Measurements from ENCODE around the gene SEMA3F. TPM values are rescaled to one million over a fixed set of nuclear protein-coding genes. Genes with fewer than 3 reads are reported as not detected.

Gene SEMA3F
- total RNA-seq, 2 experiments from 2014 or later, result 0.34 to 0.43 TPM

DNA sequence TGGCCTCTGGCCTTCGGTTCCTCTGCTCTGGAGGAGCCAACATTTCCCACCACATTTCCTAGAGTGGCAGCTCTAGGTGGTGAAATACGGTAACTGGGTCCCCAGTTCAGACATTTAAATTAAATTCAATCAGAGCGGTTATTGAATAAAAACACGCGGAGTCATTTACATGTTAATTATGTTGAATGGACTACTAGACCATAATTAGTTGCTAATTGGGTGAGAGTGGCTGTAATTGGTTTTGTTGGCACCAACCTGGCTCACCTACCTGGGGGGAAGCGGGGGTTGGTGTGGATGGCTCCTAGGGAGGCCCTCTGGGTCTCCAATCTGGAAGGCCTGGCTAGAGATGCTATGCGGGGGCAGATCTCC, 12.7 kb downstream of the SEMA3F start:
- DNase-seq (no peak), ATAC-seq (no peak)
- no peak for TF ChIP-seq CTCF (IDR thresholded peaks at IDR 0.05)
- no peaks in the 10 kb centered on the region for H3K4me1 Mint-ChIP-seq (ENCODE audit: low read depth)
- H3K27ac Mint-ChIP-seq, result no peak overlapping the region
- CTCF ChIA-PET, result no interaction called here
- intact Hi-C loops (cut with micrococcal nuclease), result no loop called here
- H3K36me3 Mint-ChIP-seq (ENCODE audit: low read depth), result no peaks in the 10 kb centered on the region
- H3K4me3 Mint-ChIP-seq, result no peak overlapping the region
- POLR2A ChIA-PET, result no interaction called here
- H3K27me3 Mint-ChIP-seq, result no peaks in the 10 kb centered on the region
- no peaks in the 10 kb centered on the region for H3K9me3 Mint-ChIP-seq

DNA sequence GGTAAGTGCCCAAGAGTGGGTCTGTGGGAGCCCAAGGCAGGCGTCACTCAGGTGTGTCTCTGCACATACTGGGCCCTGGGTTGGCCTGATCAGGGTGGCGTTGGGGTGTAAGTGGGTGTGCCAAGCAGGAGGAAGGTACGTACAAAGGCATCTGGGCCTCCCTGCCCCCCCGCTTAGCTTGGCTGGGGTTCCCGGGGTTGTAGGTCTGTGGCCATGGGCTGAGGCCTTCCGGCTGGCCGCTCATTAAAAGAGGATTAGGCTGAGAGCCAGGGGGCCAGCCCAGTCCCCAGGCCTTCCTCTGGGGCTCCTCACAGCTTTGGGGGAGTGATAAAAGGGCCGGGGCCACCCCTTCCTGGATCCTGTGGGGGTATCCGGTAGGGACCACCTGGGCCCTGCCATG, 13.3 kb downstream of the SEMA3F start:
- Mint-ChIP-seq H3K27me3 (no peaks in the 10 kb centered on the region), H3K36me3 (ENCODE audit: low read depth) (no peaks in the 10 kb centered on the region), H3K4me1 (ENCODE audit: low read depth) (no peaks in the 10 kb centered on the region), H3K4me3 (no peak overlapping the region), H3K9me3 (no peaks in the 10 kb centered on the region), H3K27ac (no peak overlapping the region)
- ChIA-PET CTCF (no interaction called here), POLR2A (no interaction called here)
- intact Hi-C loops (cut with micrococcal nuclease), result no loop called here
- ATAC-seq (no peak), DNase-seq (no peak)
- TF ChIP-seq CTCF (IDR thresholded peaks at IDR 0.05), result no peak

- DNase-seq, result no peak
- CTCF ChIA-PET, result interaction anchor here (0.8 kb wide), 1 partner anchor 26 kb away, joined by 3 read pairs; no protein-coding TSS in a partner anchor
Observed at GRCh38 chr3:50168791-50169190, 13.7 kb downstream of the SEMA3F start.

DNA sequence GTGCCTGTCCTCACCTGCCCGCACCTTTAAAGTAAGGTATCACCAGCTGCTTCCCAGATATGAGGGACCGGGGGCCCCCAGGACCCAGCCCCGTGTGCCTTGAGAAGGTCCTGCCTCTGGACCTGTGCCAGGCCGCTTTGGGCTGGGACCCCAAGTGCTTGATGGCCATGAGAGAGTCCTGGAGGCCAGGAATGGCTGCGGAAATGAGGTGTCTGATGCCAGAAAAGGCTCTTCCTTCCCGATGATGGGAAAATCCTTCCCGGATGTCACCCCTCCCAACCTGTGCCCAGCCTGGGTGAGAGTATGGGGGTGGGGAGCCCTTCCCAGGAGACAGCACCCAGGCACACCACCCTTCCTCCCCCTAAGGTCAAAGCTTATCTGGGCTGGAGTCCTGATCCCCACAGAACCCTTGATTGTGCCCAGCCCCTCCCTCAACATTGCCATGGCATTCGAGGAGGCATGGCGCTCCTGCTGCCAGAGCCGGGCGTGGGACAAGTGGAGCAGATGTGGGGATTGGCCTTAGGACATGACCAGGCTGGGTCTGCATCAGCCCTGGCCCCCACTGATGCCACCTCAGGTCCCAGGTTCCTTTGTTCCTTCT, 14.2 kb downstream of the SEMA3F start:
- no peak overlapping the region for H3K27ac Mint-ChIP-seq
- H3K27me3 Mint-ChIP-seq, result no peaks in the 10 kb centered on the region
- no peak for ATAC-seq
- no peaks in the 10 kb centered on the region for H3K9me3 Mint-ChIP-seq
- intact Hi-C loops (cut with micrococcal nuclease), result no loop called here
- no peak for DNase-seq
- peaks cover 1% of the 10 kb centered on the region for H3K4me1 Mint-ChIP-seq (ENCODE audit: low read depth)
- no peak for TF ChIP-seq CTCF (IDR thresholded peaks at IDR 0.05)
- POLR2A ChIA-PET, result interaction anchor here (1.3 kb wide), 1 partner anchor 26 kb away, joined by 3 read pairs; no protein-coding TSS in a partner anchor
- no peaks in the 10 kb centered on the region for H3K36me3 Mint-ChIP-seq (ENCODE audit: low read depth)
- H3K4me3 Mint-ChIP-seq, result no peak overlapping the region
- CTCF ChIA-PET, result interaction anchor here (0.8 kb wide), 1 partner anchor 25 kb away, joined by 3 read pairs; no protein-coding TSS in a partner anchor

More at GRCh38 chr3:50168791-50169190, 13.7 kb downstream of the SEMA3F start:
- no peak for TF ChIP-seq CTCF (IDR thresholded peaks at IDR 0.05)
- H3K4me1 Mint-ChIP-seq (ENCODE audit: low read depth), result peaks cover 1% of the 10 kb centered on the region
- POLR2A ChIA-PET, result no interaction called here
- no peak for ATAC-seq
- no peaks in the 10 kb centered on the region for H3K9me3 Mint-ChIP-seq
- no peak overlapping the region for H3K27ac Mint-ChIP-seq
- no peaks in the 10 kb centered on the region for H3K27me3 Mint-ChIP-seq
- no peak overlapping the region for H3K4me3 Mint-ChIP-seq
- no peaks in the 10 kb centered on the region for H3K36me3 Mint-ChIP-seq (ENCODE audit: low read depth)
- intact Hi-C loops (cut with micrococcal nuclease), result no loop called here

- TF ChIP-seq CTCF (IDR thresholded peaks at IDR 0.05), result no peak
- no peak for ATAC-seq
- H3K36me3 Mint-ChIP-seq (ENCODE audit: low read depth), result no peaks in the 10 kb centered on the region
- H3K9me3 Mint-ChIP-seq, result no peaks in the 10 kb centered on the region
- ChIA-PET POLR2A (interaction anchor here (1.3 kb wide), 1 partner anchor 25 kb away, joined by 3 read pairs; no protein-coding TSS in a partner anchor), CTCF (no interaction called here)
- H3K27ac Mint-ChIP-seq, result no peak overlapping the region
- no peaks in the 10 kb centered on the region for H3K27me3 Mint-ChIP-seq
- DNase-seq, result no peak
- no peak overlapping the region for H3K4me3 Mint-ChIP-seq
- intact Hi-C loops (cut with micrococcal nuclease), result no loop called here
- H3K4me1 Mint-ChIP-seq (ENCODE audit: low read depth), result peaks cover 1% of the 10 kb centered on the region
Observed at GRCh38 chr3:50169858-50170257, 14.7 kb downstream of the SEMA3F start.

All from activated CD8-positive, alpha-beta T cell treated with anti-CD3 and anti-CD28 coated beads for 36 hours (primary cell).